NB4 (cell line): ENCODE data around the gene DNASE1L3.

Source experiments
- MAX ChIP-seq: IDR thresholded peaks from 2 replicates; pipeline ENCODE4 v1.6.1; 2011; ENCODE audit warnings: low read depth, low read length
- MYC ChIP-seq: IDR thresholded peaks from 2 replicates; pipeline ENCODE4 v1.6.1; 2011; ENCODE audit warnings: low read depth, low read length
- POLR2A ChIP-seq: IDR thresholded peaks from 2 replicates; pipeline ENCODE4 v1.6.1; 2011; ENCODE audit warnings: mild to moderate bottlenecking; ENCODE audit not compliant: insufficient read length; ENCODE audit errors: extremely low read depth
- TF ChIP-seq, protein P1 (sequence below): IDR thresholded peaks from one replicate; pipeline ENCODE4 v1.5.1; 2012; ENCODE audit warnings: low read depth, low read length

GRCh38 chr3:58184982-58185360 lies 25.8 kb downstream of the DNASE1L3 start:
- TF ChIP-seq, protein P1, sequence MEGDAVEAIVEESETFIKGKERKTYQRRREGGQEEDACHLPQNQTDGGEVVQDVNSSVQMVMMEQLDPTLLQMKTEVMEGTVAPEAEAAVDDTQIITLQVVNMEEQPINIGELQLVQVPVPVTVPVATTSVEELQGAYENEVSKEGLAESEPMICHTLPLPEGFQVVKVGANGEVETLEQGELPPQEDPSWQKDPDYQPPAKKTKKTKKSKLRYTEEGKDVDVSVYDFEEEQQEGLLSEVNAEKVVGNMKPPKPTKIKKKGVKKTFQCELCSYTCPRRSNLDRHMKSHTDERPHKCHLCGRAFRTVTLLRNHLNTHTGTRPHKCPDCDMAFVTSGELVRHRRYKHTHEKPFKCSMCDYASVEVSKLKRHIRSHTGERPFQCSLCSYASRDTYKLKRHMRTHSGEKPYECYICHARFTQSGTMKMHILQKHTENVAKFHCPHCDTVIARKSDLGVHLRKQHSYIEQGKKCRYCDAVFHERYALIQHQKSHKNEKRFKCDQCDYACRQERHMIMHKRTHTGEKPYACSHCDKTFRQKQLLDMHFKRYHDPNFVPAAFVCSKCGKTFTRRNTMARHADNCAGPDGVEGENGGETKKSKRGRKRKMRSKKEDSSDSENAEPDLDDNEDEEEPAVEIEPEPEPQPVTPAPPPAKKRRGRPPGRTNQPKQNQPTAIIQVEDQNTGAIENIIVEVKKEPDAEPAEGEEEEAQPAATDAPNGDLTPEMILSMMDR, result no peak
- TF ChIP-seq POLR2A (no peak), MAX (no peak), MYC (no peak)
